Left cardiac atrium (tissue), 4 donors: ENCODE data around the gene ABLIM3. TPM values are rescaled to one million over a fixed set of nuclear protein-coding genes. Genes with fewer than 3 reads are reported as not detected.

Source experiments
- ATAC-seq, 2 donors: fragments of 200-7000 bp; cut with Tn5 transposase; one replicate each; pipeline ENCODE4 v1.9.1; 2020; ENCODE audit warnings: mild to moderate bottlenecking in 2 of 2, moderate library complexity in 2 of 2
- DNase-seq: peaks from one replicate; pipeline ENCODE4 v3.0.0-alpha.2; 2020
- intact Hi-C, 2 donors: fragments of 100-400 bp; cut with DNase I; formaldehyde crosslinking; loops; one replicate each; pipeline versions ENCODE4 v1.14.1 to v1.15.1; 2022 to 2023
- long read RNA-seq: library from polyadenylated mRNA; unstranded; transcript quantifications from one replicate; pipeline ENCODE4 v2.0.0, GENCODE V29; 2021
- total RNA-seq, 2 donors: library from RNA; stranded (reverse); fragmentation: NEBNext Ultra II Directional; extraction: Animal tissue kit (Norgen Biotek cat#: 25700); gene quantifications; one replicate each; pipeline ENCODE4 v1.2.1, GENCODE V29; 2021
- donor health status: DM: no; HTN: yes; CAD: no.
- donor health status: DM: no; HTN: yes; CAD: no; lungs with severe emphysema.
- donor health status: DM: yes; HTN: yes; CAD: no.
- donor health status: Dilated cardiomyopathy.

The ABLIM3 gene
- total RNA-seq = 100 to 1,000 TPM; 106 to 129 TPM
- long read RNA-seq, partial matches to known transcripts = 16 of 23 reads
- long read RNA-seq, other reads (novel, unspliced or antisense) = 4 of 23 reads

DNA sequence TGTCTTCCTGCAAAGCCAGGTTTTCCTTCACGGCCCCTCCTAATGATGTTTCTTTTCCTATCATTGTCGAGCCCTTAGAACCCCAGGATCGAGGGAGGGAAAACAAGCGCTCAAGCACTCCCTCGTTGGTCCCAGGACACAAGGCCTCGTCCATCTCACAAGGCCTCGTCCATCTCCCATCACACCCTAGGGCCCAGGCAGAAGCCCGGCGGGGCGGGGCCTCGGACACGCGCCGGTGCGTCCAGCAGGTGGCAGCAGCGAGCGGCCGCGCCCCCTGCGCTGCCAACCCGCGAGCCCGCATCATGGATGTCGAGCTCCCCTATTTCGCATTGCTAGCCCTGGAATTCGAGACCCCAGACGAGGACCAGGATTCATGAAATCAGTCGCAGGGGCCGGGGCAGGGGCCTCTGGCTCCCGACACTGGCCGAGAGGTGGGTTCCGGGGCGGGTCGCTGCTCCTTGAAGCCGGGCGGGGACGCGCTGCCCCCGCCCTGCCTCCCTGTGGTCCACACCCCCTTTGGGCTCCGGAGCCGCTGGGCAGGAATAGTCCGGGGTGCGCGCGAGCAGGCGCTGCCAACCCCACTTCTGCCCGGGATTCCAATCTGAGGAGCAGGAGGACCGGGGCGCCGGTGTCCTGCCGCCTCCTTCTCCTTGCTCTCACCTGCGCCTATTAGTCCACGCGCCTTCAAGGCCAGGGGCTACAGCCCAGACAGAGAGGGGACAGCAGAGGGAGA, at the start of gene ABLIM3:
ABLIM3 (plus strand) TSS at position 270 of the 733 bp plus-strand sequence. CDS start 603 bp downstream, outside the sequence.
- ATAC-seq (peak; percentile 90), DNase-seq (peak; percentile 77)
- intact Hi-C loops = loop anchor here (2.0 to 10.0 kb wide), 4 partner anchors 36 to 423 kb away; no protein-coding TSS in a partner anchor

DNA sequence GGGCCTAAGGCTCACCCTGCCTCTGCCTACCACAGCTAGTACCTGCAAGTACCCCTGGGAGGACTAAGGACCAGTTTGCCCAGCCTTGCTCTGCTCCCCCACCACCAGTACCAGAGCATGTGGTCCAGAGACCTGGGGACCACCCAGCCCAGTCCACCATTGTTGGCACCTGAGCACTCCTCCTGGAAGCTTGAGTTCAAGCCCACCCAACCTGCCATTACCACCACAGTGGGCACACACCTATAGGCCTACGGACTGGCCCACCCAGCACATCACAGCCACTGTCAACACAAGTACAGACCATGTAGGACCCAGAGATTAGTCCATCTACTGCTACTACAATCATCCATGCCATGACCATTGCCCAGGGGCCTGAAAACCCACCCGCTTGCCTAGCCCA, 47.7 kb upstream of the ABLIM3 start:
- no peak for DNase-seq
- ATAC-seq = no peak
- intact Hi-C loops = no loop called here

DNA sequence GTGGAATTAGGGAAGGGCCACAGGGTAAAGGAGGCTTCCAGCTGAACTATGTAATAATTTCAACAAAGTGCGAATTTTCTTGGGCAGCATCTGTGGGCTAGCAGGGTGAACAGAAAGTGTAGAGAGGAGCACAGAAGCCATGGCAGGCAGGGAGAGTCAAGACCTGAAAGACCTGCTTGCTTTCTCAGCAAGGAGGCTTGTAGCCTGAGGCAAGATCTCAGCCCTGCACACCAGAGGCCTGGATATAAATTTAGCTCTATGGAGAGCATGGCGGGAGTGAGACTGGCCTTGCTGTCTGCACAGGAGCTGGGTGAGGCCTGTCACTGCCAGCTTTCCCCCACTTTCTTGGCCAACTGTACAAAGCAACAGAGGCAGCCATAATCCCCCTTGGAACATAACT, 46.3 kb upstream of the ABLIM3 start:
- intact Hi-C loops = no loop called here
- no peak for ATAC-seq
- DNase-seq = no peak

DNA sequence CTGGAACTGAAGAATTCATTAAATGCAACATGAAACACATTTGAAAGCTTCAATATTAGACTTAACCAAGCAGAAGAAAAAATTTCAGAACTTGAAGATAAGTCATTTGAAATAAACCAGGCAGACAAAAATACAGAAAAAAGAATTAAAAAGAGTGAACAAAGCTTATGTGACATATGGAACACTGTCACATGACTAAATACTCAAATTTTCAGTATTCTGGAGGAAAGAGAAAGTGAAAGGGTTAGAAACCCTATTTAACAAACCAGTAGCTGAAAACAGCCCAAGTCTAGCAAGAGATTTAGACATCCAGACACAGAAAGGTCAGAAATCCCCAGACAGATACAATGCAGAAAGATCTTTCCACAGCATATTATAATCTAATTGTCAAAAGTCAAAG, 41.4 kb upstream of the ABLIM3 start:
- ATAC-seq (no peak), DNase-seq (no peak)
- intact Hi-C loops = no loop called here

DNA sequence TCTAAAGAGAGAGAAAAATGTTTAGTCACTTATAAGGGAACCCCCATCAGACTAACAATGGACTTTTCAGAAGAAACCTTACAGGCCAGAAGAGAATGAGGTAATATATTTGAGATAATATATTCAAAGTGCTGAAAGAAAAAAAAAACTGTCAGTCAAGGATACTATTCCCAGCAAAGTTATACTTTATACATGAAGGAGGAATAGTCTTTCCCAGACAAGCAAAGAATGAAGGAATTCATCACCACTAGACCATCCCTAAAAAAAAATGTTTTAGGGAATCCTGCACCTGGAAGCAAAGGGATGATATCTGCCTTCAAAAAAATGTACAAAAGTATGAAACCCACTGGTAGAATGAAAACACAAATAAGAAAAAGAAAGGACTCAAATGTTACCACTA, 41.0 kb upstream of the ABLIM3 start:
- intact Hi-C loops = no loop called here
- ATAC-seq = no peak
- DNase-seq = no peak

DNA sequence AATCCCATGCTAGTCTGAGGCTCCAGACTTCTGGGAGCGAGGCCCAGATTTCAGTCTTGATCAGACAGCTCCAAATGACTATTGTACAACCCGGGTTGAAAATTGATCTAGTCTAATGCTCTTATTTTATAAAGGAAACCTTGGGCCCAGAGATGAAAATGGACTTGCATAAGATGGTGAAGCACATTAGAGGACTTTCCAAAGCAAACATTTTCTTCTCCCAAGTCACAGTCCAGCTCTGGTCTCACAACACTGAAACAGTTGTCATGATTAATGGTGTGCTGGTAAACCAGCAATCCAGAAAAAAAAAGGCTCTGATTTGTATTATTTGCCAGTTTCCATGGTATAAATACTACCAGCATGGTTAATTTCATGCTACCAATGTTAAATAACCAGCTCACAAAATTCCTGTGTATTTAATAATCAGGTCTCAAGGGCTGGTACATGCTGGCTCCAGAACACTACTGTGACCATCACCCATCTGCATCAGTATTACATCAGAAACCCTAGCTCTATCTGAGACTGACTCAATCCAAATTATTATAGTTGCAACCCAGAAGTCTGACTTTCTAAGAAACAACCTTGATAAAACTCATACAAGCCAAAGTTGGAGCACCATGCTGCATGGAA, 32.5 kb upstream of the ABLIM3 start:
- DNase-seq (no peak), ATAC-seq (peak in 1 of 2 donors; percentile 27)
- intact Hi-C loops = no loop called here

DNA sequence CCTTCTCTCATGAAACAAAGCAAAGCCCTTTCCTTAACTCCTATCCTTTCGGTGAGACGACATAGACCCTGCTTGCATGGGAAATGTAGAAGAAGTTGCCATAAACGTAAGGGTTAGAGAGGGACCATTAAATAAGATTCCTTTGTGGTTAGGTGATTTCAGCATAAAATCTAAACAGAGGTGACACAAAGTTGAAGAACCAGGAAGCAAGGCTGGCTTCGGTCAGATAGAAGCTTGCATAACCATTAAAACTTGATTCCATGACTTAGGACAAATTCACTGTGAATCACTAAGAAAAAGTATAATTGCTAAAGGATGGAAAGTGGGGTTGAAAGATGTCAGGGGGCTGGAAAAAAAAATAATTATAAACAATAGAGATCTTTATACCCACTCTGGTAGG, 30.9 kb upstream of the ABLIM3 start:
- ATAC-seq = no peak
- intact Hi-C loops = loop anchor here (5.0 to 10.0 kb wide), 6 partner anchors 46 to 936 kb away; partner anchors contain the start of gene SH3TC2 (in 1 of the 2)
- DNase-seq = no peak

DNA sequence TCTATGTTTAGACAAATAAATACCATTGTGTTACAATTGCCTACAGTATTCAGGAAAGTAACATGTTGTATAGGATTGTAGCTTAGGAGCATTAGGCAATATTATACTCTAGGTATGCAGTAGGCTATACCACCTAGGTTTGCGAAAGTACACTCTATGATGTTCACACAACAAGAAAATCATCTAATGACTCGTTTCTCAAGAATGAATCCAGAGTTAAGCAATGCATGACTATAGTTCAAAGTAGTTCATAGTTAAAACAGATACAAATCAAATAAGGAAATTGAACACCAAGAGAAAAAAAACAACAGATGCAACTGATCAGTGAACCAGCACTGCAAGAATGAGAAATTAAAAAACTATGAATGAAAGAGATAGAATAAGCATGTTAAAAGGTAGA, 27.6 kb upstream of the ABLIM3 start:
- no peak for DNase-seq
- intact Hi-C loops = loop anchor here (5.0 to 10.0 kb wide), 6 partner anchors 49 to 939 kb away; partner anchors contain the start of gene SH3TC2 (in 1 of the 2)
- peak in 1 of 2 donors; percentile 62 for ATAC-seq

DNA sequence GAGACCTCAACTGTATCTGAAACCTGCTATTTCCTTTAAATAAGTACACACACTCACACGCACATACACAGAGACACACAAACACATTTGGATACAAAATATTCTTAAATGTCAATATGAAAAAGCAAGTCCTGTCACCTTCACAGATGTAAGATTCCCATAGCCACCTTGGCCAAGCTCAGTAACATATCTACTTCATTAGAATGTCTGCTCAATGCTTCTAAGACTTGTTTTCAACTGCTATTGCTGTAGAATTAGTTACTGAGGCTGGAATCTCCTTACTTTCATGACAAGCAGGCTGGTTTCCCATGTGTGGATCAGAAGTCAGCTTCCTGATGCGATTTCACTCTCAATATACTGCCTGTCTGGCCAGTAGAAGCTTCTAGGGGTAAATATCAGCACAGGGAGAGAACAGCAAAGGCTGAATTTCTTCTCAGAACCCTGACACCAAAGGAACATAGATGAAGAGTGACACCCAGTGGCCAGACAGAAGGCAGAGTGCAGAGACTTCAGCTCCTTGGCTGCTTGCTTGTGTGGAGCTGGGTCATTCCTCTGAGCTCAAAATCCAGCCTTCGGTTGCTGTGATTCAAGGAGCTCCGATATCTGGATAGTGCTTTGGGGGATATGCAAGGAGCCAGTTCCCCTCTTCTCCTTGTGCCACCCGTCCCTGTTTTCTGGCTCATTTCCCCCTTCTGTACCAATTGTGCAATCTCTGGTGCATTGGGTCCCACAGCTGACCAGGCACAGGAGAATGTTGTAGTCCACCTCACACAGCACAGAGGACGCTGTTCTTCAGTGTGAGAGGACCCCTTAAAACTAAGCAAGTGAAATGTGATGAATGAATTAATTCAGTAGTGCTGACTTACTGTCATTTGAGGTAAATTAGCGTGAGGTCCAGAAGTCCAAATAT, 26.6 kb upstream of the ABLIM3 start:
- intact Hi-C loops = loop anchor here (5.0 to 10.0 kb wide), 6 partner anchors 50 to 940 kb away; partner anchors contain the start of gene SH3TC2 (in 1 of the 2)
- ATAC-seq (peak; percentile 96 to 98), DNase-seq (peak; percentile 69)

DNA sequence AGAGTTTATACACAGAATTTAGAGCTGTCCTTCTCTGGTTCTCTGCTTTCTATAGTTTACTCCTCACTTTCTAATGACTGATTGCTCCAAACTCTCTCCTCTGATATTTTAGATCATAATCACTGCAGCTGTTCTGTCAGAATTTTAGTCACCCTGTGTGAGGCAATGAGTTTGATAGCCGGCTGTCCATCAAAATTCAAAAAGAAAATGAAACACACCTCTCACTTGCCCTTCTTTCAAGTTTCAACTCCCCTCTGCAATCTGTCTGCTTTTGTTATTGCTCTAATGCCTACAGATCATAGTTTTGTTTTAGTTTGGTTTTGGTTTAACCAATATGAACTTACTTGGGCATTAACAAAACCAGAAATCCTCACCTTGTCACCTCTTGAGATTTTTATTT, 23.3 kb upstream of the ABLIM3 start:
- intact Hi-C loops = loop anchor here (10.0 kb wide), 3 partner anchors 53 to 943 kb away; partner anchors contain the start of gene SH3TC2 (in 1 of the 2)
- DNase-seq (no peak), ATAC-seq (no peak)

DNA sequence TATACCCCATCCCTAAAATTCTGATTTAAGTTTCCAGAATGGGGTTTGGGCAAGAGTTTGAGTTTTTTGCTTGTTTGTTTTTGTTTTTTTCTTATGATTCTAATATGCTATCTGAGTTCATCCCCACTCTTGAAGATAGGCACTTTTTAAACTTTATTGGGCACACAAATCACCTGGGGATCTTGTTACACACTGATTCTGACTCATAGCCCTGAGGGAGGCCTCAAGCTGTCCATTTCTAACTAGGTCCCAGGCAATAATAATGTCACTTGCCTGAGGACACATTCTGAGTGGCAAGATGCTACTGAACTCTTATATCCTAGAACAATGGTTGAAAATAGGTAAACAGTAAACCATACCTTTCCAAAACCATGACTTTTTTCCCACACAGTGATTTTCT, 22.8 kb upstream of the ABLIM3 start:
- DNase-seq = no peak
- intact Hi-C loops = loop anchor here (10.0 kb wide), 3 partner anchors 54 to 944 kb away; partner anchors contain the start of gene SH3TC2 (in 1 of the 2)
- no peak for ATAC-seq

DNA sequence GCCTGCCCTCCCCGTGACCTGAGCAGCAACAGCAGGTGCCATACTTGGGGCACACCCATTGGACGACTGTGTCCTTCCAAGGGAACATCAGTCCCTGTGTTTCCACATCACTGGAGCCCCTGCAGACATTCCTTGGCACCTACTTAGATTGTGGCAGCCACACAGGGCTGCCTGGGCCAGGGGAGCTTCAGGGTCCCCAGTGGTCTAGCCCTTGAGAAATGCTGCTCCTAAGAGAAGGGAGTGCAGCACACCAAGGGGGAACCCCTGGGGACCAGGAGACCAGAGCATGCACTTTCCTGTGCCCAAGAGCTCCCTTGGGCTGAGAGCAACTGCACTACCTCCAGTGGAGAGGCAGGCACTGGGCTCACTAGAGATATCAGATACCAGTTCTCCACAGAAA, 20.1 kb upstream of the ABLIM3 start:
- intact Hi-C loops = no loop called here
- ATAC-seq (no peak), DNase-seq (no peak)

DNA sequence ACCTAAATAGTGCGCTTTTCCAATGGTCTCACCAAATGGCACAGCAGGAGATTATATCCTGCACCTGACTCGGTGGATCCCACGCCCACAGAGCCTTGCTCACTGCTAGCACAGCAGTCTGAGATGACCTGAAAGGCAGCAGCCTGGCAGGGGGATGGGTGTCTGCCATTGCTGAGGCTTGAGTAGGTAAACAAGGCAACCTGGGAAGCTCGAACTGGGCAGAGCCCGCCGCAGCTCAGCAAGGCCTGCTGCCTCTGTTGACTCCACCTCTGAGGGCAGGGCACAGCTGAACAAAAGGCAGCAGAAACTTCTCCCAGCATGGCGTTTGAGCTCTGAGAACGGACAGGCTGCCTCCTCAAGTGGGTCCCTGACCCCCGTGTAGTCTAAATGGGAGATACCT, 18.1 kb upstream of the ABLIM3 start:
- ATAC-seq (no peak), DNase-seq (no peak)
- intact Hi-C loops = no loop called here

DNA sequence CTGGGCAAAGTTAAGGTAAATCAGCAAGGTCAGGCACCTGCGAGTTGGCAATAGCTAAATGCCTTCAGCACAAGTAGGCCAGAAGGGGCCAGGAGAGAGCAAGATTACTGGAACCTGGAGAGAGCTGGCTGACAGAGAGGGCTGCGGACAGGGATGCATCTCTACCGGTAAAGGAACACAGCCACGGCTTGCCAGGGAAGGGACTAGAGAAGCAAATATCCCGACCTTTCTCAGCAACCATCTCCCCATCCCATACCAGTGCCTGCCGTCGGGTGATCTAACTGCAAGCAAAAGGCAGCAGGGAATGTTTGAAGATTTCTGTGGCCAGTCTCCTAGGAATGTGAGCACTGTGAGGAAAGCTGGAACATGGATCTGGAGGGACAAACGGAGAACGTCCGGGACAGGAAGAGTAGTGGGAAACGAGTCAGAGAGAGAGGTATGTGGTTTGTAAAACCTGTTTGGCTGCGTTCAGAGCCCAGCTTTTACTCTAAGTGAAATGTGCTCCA, 15.9 kb upstream of the ABLIM3 start:
- no peak for DNase-seq
- ATAC-seq = peak; percentile 32 to 36
- intact Hi-C loops = no loop called here

DNA sequence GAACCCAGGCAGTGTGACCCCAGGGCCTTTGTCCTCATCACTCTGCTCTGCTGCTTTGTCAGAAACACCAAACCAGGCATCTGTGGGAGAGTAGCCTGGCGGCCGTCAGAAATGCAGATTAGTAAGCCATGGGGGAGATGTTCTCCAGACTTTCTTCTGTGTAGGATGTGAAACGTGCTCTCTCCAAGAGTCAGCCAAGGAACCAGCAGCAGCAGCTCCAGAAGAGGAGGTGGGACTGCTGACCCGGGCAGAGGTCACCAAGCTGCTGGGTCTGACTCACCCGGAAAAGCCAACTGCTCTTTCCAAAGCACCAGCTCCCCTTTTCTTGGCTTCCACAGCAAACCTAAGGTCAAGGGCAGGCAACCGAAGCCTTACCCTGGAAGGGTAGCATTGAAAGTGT, 14.4 kb upstream of the ABLIM3 start:
- peak in 1 of 2 donors; percentile 45 for ATAC-seq
- no peak for DNase-seq
- intact Hi-C loops = no loop called here

DNA sequence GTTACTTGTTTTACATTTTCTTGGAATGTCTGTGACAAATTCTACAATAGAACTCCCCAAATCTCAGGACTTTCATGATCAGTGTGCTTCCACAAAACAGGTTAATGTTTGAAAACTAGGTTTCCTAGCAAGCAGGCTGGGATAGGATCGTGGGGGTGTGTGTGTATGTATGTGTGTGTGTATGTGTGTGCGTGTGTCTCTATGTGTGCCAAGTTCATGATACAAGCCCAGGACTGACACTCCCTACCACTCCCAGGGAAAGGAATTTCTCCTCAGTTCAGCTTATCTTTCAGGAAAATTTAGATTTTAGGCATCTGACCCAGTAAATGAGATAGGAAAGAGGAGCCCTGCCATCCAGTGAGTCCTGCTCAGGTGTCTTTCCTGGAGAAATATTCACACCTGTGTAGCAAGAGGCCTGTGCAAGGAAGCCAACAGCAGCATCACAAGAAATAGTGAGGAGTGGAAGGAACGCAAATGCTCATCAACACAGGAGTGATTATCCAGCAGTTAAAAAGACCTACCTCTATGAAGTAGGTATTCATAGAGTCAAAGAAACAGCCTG, 13.8 kb upstream of the ABLIM3 start:
- ATAC-seq (peak in 1 of 2 donors; percentile 53), DNase-seq (no peak)
- intact Hi-C loops = no loop called here

DNA sequence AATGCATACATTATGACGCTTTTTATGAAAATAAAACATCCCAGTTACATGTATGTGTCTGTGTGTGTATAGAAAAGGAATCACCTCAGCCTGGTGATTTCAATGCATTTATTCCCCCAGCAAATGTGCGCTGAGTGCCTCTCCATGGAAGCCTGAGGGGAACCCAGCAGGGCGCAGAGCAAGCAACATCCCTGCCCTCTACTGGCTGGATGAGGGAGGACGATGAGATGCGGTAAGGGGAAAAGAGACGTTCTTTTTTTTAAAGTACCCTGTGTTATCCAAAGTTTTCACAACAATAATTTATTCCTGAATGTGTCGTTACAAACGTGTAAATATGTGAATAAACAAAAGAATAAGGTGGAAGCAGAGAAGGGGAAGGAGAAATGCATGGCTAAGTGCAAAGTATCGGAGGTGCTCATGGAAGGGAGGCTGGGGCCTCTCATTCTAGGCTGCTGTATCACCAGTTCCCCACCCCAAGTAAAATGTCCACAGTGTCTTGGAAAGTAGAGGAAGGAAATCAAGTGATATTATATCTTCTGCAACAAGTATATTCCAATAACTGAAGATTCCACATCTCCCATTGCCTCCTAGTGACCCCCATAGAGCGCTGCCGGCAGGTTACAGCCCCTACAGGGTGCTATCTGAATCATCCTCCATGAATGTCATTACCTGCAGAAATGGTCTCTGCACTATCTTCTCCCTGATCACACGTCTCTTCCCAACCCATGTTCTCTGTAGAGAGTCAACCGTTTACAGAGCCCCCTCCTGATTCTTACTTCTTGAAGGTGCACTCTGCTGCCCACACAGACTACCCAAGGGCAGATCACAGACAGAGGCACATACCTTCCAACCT, 13.0 kb upstream of the ABLIM3 start:
- DNase-seq (peak; percentile 57), ATAC-seq (peak; percentile 43 to 62)
- intact Hi-C loops = no loop called here

DNA sequence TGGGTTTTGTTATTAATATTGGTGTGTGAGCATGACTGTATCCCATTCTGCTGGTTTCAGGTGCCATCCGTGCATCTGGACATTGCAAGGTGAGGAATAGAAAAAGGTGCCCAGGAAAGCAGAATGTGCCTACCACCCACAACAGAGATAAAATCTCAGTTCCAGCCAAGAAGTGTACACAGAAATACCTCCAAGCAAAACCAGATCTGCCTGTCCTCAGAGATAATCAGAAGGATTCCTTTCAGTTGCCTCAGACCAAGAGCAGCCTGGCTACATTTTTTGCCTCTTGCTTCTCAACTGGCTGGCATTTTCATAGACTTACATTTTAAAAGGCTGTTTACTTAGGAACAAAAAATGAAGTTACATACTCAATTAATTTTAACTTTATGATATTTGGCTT, 12.1 kb upstream of the ABLIM3 start:
- DNase-seq (no peak), ATAC-seq (peak in 1 of 2 donors; percentile 5)
- intact Hi-C loops = no loop called here
